Caki2 (cell line): ENCODE data around the gene PLAAT2. TPM values are rescaled to one million over a fixed set of nuclear protein-coding genes. Genes with fewer than 3 reads are reported as not detected.
"Not testable (repeated sequence)": the region's sequence is repeated elsewhere in the genome, so short reads cannot be mapped to it uniquely, and the experiment has no call there.

Experiments used
- DNase-seq: peaks from one replicate; pipeline ENCODE4 v3.0.0-alpha.2; 2015; ENCODE audit warnings: low read depth
- in situ Hi-C: cut with HindIII; loops from 2 replicates; pipeline ENCODE4 v1.10.0; 2016; ENCODE audit warnings: low sequenced_read_pairs, low pct_unique_long_range_greater_than_20kb, mixed read lengths
- total RNA-seq: library from RNA; depleted of rRNA; stranded (reverse); fragments of >200 nt; shearing (Covaris generic); gene quantifications from 2 replicates; pipeline ENCODE4 v1.2.3, GENCODE V29; 2014; ENCODE audit warnings: low replicate concordance; rRNA removed

PLAAT2 gene
- 3.4 TPM in 1 of 2 replicates, not detected in the other for total RNA-seq

GRCh38 chr11:63563201-63564055 is at the start of gene PLAAT2:
PLAAT2 (minus strand) TSS chr11:63563379; CDS start chr11:63563324, 55 bp downstream.
- in situ Hi-C loops = no loop called here
- no peak for DNase-seq

DNA sequence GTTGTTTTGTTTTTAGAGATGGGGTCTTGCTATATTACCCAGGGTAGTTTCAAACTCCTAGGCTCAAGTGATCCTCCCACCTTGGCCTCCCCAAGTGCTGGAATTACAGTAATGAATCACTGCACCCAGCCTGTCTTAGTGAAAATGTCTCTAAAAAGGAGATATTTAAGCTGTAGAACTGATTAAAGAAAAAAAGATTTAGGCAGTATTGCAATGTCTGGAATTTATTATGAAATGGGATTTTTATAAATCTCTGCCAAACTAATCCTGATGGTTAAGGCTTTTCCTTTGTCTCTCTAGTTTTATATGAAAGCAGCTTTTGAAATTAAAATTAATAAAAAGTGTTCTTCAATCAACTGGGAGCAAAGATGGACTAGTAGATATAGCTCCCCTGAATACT is 49.0 kb upstream of the PLAAT2 start:
- no peak for DNase-seq
- in situ Hi-C loops = no loop called here

GRCh38 chr11:63611395-63611747 is 48.2 kb upstream of the PLAAT2 start:
- in situ Hi-C loops = no loop called here

DNA sequence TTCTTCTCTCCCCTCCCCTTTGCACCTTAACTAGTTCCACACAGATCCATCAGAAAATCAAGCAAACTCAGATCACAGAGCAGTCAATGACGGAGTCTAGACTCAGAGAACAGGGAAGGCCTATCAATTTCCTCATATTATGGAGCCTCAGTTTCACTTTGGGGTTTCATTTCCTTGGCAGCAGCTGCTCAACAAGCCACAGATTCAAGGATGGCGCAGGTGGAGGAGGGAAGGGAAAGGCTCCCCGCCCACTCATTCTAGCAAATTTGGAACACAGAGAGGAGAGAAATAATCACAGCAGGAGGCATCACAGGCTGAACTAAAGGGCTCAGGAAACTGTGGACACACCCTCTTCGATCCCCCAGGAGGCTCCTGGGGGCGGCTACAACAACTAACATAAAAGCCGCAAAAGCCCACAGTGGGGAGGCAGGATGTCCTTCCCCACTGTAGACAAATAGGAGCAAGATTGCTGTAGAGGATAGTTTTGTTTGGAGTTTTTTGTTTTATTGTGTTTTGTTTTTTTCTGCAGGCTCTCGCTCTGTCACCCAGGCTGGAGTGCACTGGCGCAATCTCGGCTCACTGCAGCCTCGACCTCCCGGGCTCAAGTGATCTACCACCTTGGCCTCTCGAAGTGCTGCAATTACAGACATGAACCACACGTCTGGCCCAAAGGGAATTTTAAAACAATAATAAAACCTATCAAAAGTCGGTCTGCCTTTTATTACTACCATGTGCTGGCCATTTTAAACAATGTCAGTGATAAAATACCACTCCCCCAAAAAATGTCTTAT is 47.6 kb upstream of the PLAAT2 start:
- peak; percentile 69 for DNase-seq
- in situ Hi-C loops = no loop called here

More at GRCh38 chr11:63611395-63611747, 48.2 kb upstream of the PLAAT2 start:
- DNase-seq = no peak

DNA sequence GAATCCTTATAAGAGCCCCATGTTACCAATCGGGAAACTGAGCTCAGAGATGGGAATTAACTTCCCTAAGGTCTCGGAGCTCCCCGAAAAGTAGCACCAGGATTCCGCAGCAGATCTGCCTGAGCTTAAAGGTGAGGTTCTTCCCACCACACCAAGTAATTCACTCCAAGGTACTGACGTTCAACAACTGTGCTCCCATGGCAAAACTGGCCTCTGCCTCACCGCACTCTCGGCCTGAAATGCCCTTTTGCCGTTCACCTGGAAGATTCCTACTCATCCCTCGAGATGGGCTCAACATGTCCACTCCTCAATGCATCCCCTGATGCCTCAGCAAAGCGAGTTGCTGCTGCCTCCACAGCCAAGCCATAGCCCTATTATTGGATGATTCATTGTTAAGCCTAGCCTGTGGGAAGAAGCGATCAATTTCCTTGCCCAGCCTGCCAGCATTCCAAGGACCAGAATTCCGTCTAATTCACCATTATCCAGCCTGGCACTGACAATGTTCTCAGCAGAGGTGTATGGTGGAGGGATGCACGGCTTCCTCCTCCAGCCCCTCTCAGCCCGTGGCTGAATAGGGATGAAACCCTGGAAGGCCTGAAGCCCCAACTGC is 46.9 kb upstream of the PLAAT2 start:
- in situ Hi-C loops = no loop called here
- peak; percentile 39 for DNase-seq

DNA sequence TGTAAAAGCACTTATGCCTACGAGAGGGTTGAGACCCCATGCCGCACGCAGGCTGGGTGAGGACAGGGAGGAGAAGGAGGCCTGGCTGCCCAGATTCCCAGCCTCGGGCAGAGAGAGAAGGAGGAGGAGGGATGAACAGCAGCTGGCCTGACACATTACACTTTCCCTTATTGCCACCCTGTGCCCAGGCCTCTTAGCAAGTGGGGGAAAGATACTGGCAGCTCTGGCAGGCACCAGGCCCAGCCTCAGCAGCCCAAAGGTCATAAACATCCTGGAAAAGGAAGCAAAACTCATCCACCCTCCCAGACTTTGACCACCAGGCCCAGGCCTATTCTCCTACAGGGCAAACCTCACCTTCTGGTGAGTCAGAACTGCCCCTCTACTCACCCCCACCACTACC is 46.4 kb upstream of the PLAAT2 start:
- peak; percentile 53 for DNase-seq
- in situ Hi-C loops = no loop called here

DNA sequence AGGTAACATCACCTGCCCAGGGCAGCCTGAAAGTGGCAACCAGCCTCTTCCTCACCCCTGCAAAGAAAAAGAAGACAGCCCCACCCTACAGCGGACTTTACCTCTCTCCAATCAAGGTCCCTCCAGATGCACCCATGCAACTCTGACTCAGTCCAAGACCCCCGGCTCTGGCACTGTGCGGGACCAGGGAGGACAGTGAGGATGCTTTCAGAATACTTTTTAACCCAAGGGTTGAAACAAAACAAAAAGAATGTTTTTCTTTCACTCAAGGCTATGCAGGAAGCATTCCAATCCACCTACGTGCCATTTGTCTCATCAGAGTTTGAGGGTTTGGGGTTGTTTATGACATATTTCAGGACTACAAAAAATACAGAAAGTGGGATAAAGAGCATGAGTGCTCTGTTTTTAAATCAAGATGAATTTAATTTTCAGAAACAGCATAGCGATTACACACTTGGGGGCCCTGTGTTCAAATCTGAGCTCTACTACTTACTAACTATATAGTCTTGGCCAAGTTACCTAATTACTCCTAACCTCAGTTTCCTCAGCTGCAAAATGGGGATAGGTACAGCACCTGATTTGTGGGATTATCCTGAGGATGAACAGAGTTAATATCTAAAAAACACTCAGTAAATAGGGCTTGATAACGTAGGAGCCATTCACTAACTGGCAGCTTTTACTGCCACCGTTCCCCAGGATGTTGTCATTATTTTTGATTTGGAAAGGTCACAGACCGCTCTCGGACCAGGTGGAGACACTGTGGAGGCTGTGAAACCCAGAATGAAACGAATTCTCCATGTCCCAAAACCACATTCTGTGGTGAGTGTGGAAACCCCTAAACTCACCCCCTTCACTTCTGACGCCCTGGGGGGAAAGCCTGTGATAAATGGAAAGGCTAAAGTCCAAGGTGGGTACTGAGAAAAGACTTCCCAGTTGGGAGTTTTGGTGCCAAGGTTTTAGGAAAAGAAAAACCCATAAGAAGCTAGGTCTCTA is 45.5 kb upstream of the PLAAT2 start:
- peak; percentile 89 for DNase-seq
- in situ Hi-C loops = no loop called here

- in situ Hi-C loops = no loop called here
Observed at GRCh38 chr11:63603180-63603518, 40.0 kb upstream of the PLAAT2 start.

DNA sequence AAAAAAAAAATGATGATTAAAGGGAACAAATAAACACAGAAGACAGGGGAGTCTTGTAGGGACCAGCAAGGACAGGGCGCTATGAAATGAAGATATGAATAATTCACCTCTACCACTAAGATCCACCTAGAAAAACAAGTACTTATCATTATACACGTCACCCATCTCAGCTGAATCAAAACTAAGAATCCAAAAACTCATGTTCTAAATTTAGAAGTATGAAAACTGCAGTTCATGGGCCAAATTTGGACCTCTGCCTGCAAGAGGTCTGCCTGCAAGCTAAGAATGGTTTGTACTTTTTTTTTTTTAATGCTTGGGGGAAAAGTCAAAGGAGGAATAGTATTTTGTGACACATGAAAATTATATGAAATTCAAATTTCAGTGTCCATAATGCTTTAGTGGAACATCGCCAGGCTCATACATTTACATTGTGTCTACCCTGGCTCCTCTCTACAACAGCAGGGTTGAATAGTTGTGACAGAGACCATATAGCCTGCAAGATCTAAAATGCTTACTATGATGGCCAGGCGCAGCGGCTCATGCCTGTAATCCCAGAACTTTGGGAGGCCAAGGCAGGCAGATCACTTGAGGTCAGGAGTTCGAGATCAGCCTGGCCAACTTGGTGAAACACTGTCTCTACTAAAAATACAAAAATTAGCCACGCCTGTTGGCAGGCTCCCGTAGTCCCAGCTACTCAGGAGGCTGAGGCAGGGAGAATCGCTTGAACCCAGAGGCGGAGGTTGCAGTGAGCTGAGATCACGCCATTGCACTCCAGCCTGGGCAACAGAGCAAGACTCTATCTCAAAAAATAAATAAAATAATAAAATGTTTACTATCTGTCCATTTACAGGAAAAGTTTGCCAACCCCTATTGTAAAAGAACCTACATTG is 39.4 kb upstream of the PLAAT2 start:
- DNase-seq = not testable (repeated sequence)

More at GRCh38 chr11:63603180-63603518, 40.0 kb upstream of the PLAAT2 start:
- DNase-seq = no peak

DNA sequence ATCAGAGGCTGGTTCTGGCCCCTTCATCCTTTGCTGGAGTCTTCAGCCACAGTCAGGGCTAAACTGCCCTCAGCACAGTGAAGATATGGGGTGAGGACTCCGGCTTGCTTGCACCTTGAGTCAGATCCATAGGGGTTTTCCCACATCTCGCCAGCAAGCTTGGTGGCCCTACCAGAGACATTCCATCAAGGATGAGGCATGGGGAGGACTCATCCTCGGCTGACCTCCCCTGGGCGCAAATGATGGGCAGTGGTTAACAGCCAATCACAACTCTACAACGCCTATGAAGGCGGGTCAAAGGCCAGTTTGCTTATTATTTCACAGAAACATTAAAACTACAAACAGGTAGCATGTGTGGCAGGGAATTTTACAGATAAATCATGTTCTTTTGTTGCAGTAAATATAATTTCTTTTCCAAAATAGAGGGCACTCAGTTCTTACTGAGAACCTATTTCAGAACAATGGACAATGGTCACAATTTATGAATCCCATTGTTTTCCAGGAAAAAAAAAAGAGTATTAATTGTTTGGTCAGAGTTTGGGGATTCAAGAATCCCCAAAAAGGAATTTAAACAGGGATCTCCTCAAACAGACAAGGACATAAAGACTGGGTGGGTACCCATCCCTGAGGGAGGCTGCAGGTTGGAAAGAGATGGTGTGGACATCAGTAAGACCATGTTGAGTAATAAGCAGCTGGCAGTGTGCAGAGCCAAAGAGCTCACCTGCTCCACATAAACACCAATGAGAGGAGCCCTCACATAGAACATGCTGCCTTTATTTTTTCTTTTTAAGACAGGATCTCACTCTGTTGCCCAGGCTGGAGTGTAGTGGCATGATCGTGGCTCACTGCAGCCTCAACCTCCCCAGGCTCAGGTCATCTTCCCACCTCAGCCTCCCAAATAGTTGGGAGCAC is 36.3 kb upstream of the PLAAT2 start:
- in situ Hi-C loops = no loop called here

More for the DNA sequence above, 39.4 kb upstream of the PLAAT2 start:
- in situ Hi-C loops = not testable (repeated sequence)

GRCh38 chr11:63598556-63598955 is 35.4 kb upstream of the PLAAT2 start:
- no peak for DNase-seq
- in situ Hi-C loops = no loop called here

More for the DNA sequence above, 36.3 kb upstream of the PLAAT2 start:
- DNase-seq = peak; percentile 86

GRCh38 chr11:63595296-63595695 is 32.1 kb upstream of the PLAAT2 start:
- in situ Hi-C loops = no loop called here
- DNase-seq = no peak

- DNase-seq = peak; percentile 39
- in situ Hi-C loops = no loop called here
Observed at GRCh38 chr11:63592975-63593395, 29.8 kb upstream of the PLAAT2 start.

DNA sequence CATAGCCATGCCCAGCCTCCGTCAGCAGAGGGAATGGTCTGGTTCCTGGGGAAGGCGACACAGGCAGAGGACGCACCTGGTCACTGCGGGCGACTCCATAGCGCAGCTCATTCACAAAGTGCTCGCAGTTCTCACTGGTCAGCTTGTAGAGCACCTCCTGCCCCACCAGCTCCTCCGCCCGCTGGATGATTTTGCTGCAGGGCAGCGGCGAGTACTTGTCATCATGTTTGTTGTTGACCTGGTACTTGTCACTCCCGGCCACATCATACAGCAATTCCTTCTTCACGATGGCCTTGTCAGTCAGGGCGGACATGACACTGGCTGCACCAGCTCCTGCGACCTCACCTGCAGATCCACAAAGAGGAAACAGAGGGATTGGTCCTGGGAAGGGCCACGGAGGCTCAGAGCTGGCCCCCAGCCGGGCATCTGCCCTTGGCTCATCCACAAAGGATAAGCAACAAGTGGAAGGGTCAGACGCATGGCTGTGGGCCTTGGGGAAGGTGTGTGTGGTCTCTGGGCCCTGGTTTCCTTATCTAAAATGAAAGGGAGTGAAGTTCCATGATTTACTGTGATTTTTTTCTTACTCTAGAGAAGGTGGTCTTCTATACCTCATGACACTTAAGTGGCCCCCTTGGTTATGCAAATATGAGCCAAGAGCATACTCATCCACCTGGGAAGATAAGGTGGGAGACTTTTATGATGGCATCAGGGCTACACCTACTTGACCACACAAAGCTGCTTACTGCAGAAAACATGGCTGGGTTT is 27.0 kb upstream of the PLAAT2 start:
- in situ Hi-C loops = no loop called here
- DNase-seq = no peak

- no peak for DNase-seq
- in situ Hi-C loops = no loop called here
Observed at GRCh38 chr11:63589000-63589399, 25.8 kb upstream of the PLAAT2 start.
